ENCODE results near the gene SLC15A2. TPM values are rescaled to one million over a fixed set of nuclear protein-coding genes. Genes with fewer than 3 reads are reported as not detected.

SLC15A2 gene
- total and polyA plus RNA-seq, 7 donors = 0.30 to 1.8 (median 0.52) TPM

DNA sequence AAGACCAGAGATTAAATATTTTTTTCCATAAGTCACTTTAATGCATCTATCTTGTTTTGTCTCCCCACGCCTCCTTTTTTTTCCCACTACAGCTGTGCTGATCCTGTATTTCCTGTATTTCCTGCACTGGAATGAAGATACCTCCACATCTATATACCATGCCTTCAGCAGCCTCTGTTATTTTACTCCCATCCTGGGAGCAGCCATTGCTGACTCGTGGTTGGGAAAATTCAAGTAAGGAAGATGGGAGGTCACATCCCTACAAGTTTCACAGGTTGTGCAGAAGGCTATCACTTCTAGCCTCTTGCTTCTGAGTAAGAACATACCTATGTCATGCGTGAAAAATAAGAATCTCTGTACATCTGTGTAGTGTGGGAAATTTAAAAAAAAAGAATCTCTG is 3.1 kb downstream of the SLC15A2 start:
- DNase-seq (no peak), ATAC-seq (no peak)
- Histone ChIP-seq H3K4me3 (no peak overlapping the region), H3K4me1 (peaks cover 23% of the 10 kb centered on the region), H3K36me3 (ENCODE audit: insufficient read depth in 1 of 2, low read depth in 1 of 2) (no peaks in the 10 kb centered on the region), H3K9me3 (no peaks in the 10 kb centered on the region), H3K27ac (no peak overlapping the region), H3K27me3 (ENCODE audit: insufficient read depth in 3 of 3, low read length in 2 of 3) (no peaks in the 10 kb centered on the region)
- TF ChIP-seq, protein P1, sequence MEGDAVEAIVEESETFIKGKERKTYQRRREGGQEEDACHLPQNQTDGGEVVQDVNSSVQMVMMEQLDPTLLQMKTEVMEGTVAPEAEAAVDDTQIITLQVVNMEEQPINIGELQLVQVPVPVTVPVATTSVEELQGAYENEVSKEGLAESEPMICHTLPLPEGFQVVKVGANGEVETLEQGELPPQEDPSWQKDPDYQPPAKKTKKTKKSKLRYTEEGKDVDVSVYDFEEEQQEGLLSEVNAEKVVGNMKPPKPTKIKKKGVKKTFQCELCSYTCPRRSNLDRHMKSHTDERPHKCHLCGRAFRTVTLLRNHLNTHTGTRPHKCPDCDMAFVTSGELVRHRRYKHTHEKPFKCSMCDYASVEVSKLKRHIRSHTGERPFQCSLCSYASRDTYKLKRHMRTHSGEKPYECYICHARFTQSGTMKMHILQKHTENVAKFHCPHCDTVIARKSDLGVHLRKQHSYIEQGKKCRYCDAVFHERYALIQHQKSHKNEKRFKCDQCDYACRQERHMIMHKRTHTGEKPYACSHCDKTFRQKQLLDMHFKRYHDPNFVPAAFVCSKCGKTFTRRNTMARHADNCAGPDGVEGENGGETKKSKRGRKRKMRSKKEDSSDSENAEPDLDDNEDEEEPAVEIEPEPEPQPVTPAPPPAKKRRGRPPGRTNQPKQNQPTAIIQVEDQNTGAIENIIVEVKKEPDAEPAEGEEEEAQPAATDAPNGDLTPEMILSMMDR (IDR thresholded peaks at IDR 0.05) = no peak
- 95 to 97% (median 95%) methylated on average over 3 of the region's 3 CpGs for WGBS, 3 donors
- intact Hi-C loops (cut with DNase I) = no loop called here

DNA sequence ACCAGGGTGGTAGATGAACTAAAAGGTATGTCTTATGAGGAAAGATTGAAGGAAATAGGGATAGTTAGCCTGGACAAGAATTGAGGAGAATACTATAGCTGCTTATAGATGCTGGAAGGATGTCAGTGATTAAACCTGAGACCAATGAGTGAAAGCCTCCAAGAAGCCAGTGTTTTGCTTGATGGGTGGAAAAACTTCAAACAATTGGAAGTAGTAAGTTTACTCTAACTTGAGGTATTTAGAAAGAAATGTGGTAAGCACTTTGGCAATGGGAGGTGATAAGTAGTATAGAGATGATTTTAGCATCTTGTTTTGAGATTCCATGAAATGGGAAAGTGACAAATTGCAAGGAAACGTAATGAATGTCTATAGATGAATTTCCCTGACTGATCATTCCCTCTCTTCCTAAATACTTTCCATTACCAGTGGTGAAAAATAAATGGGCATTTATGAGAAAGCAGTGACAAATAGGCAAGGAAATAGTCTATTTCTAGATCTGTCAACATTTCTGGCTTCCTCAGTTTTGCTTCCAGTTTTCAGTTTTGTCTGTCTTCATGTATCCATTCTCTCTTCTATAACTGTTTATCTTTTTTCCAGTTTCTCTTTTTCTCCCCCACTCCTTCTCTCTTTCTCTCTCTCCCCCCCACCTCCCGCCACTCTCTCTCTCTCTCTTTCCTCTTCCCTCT is 19.2 kb downstream of the SLC15A2 start:
- TF ChIP-seq, protein P1 (IDR thresholded peaks at IDR 0.05) = no peak
- Histone ChIP-seq H3K27ac (no peak overlapping the region), H3K4me3 (no peak overlapping the region), H3K4me1 (no peaks in the 10 kb centered on the region), H3K27me3 (ENCODE audit: insufficient read depth in 3 of 3, low read length in 2 of 3) (no peaks in the 10 kb centered on the region), H3K36me3 (ENCODE audit: insufficient read depth in 1 of 2, low read depth in 1 of 2) (no peaks in the 10 kb centered on the region), H3K9me3 (no peaks in the 10 kb centered on the region)
- WGBS, 3 donors = 50 to 93% (median 85%) methylated on average over 2 of the region's 2 CpGs
- intact Hi-C loops (cut with DNase I) = no loop called here
- no peak for ATAC-seq
- no peak for DNase-seq

DNA sequence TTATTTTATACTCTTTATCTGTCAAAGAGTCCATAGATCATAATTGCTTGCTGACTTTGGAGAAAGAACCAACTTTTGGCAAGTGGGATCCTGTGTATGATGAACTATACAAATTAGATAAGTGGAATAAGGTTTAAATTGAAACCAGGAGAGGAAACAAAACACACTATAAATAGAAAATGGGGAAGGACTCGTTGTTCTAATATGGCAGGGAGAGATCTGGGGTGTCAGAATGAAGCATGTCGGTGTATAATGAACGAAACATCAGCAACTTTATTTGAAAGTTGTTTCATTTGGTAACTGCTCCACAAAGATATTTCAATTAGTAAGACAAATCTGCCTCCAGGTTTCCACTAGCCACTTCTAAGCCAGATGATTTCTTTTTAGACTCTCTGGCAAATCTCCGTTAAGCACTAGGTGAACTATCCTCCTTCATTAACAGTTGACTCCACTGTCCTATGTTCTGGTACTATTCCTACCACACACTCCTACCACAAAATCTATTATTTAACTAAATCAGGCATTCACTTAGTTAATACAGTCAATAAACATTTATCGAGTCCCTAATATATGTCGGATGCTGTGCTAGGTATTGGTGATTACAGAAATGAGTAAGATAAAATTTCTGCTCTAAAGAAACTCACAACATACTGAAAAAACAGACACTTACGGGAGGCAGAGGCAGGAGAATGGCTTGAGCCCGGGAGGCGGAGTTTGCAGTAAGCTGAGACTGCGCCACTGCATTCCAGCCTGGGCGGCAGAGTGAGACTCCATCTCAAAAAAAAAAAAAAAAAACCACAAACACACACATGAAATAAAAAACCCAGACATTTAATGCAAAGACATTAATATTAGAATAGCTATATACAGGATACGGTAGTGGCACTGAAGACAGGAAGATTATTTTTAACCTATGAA is 20.1 kb downstream of the SLC15A2 start:
- no peak overlapping the region for H3K4me3 ChIP-seq

DNA sequence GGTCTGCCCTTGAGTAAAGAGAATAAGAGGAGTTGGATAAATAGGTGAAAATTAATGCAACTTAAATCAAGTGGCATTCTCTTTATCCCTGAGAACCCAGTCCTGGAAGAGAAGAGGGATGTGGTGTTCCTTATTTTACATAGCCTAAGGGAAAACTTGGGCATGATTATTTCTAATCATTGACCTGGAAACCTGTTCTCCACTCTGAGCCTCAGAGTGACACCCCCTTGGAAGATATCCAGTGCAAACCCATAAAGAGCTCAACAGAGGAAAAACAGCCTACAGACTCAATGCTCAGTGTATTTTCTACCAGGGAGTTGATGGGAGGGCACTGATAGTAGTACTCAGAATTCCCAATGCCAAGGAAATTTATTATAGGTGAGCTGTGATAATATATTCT is 22.0 kb downstream of the SLC15A2 start:
- H3K9me3 ChIP-seq = no peaks in the 10 kb centered on the region
- no peaks in the 10 kb centered on the region for H3K36me3 ChIP-seq (ENCODE audit: insufficient read depth in 1 of 2, low read depth in 1 of 2)
- H3K4me3 ChIP-seq = no peak overlapping the region
- ATAC-seq (no peak), DNase-seq (no peak)
- no peaks in the 10 kb centered on the region for H3K4me1 ChIP-seq
- TF ChIP-seq, protein P1 (IDR thresholded peaks at IDR 0.05) = no peak
- intact Hi-C loops (cut with DNase I) = no loop called here
- H3K27me3 ChIP-seq (ENCODE audit: insufficient read depth in 3 of 3, low read length in 2 of 3) = no peaks in the 10 kb centered on the region
- no peak overlapping the region for H3K27ac ChIP-seq

More for the DNA sequence above, 20.1 kb downstream of the SLC15A2 start:
- Histone ChIP-seq H3K36me3 (ENCODE audit: insufficient read depth in 1 of 2, low read depth in 1 of 2) (no peaks in the 10 kb centered on the region), H3K27ac (no peak overlapping the region), H3K9me3 (no peaks in the 10 kb centered on the region), H3K27me3 (ENCODE audit: insufficient read depth in 3 of 3, low read length in 2 of 3) (no peaks in the 10 kb centered on the region), H3K4me1 (no peaks in the 10 kb centered on the region)
- DNase-seq (no peak), ATAC-seq (peak in 1 of 4 donors; percentile 34)
- intact Hi-C loops (cut with DNase I) = no loop called here
- 37 to 62% (median 61%) methylated on average over 12 of the region's 12 CpGs for WGBS, 3 donors
- TF ChIP-seq, protein P1 (IDR thresholded peaks at IDR 0.05) = no peak
